ENCODE measurements around the gene TEC. TPM values are rescaled to one million over a fixed set of nuclear protein-coding genes. Genes with fewer than 3 reads are reported as not detected.

The TEC gene
- total and polyA plus RNA-seq, 10 donors, result 1.9 to 15.3 (median 7.2) TPM

GRCh38 chr4:48250343-48250742 lies 19.3 kb downstream of the TEC start:
- intact Hi-C loops (cut with DNase I; ENCODE audit: low total_unique reads), result no loop called here
- DNase-seq, result no peak
- no peaks in the 10 kb centered on the region for H3K27me3 ChIP-seq (replicated peaks in 1 of 7)

GRCh38 chr4:48249378-48249777 lies 20.3 kb downstream of the TEC start:
- 15 to 44% (median 23%) methylated on average over 1 of the region's 1 CpG for WGBS, 5 donors
- H3K4me1 ChIP-seq, result peaks cover 0 to 12% (median 3%) of the 10 kb centered on the region in 6 donors
- DNase-seq, result no peak

More at GRCh38 chr4:48250343-48250742, 19.3 kb downstream of the TEC start:
- WGBS, 5 donors, result 76 to 93% (median 84%) methylated on average over 4 of the region's 4 CpGs
- H3K4me3 ChIP-seq, result no peak overlapping the region
- no peak for TF ChIP-seq CTCF (IDR thresholded peaks at IDR 0.05 in 8 of 11, conservative IDR thresholded peaks at IDR 0.05 in 3 of 11)
- TF ChIP-seq POLR2A (IDR thresholded peaks at IDR 0.05), result no peak
- no peak for TF ChIP-seq POLR2AphosphoS5 (IDR thresholded peaks at IDR 0.05)
- H3K27ac ChIP-seq, result no peak overlapping the region
- H3K4me1 ChIP-seq, result peaks cover 0 to 12% (median 3%) of the 10 kb centered on the region in 6 donors
- no peaks in the 10 kb centered on the region for H3K36me3 ChIP-seq
- H3K9me3 ChIP-seq, result no peaks in the 10 kb centered on the region

GRCh38 chr4:48248559-48248953 lies 21.1 kb downstream of the TEC start:
- intact Hi-C loops (cut with DNase I; ENCODE audit: low total_unique reads), result no loop called here
- 74 to 95% (median 81%) methylated on average over 1 of the region's 1 CpG for WGBS, 5 donors
- Histone ChIP-seq H3K36me3 (no peaks in the 10 kb centered on the region), H3K27me3 (replicated peaks in 1 of 7) (no peaks in the 10 kb centered on the region), H3K4me1 (peaks cover 0 to 12% (median 3%) of the 10 kb centered on the region in 6 donors), H3K4me3 (no peak overlapping the region), H3K9me3 (no peaks in the 10 kb centered on the region), H3K27ac (no peak overlapping the region)
- DNase-seq, result no peak
- TF ChIP-seq CTCF (IDR thresholded peaks at IDR 0.05 in 8 of 11, conservative IDR thresholded peaks at IDR 0.05 in 3 of 11), result no peak
- no peak for TF ChIP-seq POLR2A (IDR thresholded peaks at IDR 0.05)
- TF ChIP-seq POLR2AphosphoS5 (IDR thresholded peaks at IDR 0.05), result no peak

More at GRCh38 chr4:48249378-48249777, 20.3 kb downstream of the TEC start:
- no peaks in the 10 kb centered on the region for H3K27me3 ChIP-seq (replicated peaks in 1 of 7)
- TF ChIP-seq POLR2AphosphoS5 (IDR thresholded peaks at IDR 0.05) (no peak), CTCF (IDR thresholded peaks at IDR 0.05 in 8 of 11, conservative IDR thresholded peaks at IDR 0.05 in 3 of 11) (no peak), POLR2A (IDR thresholded peaks at IDR 0.05) (no peak)
- H3K36me3 ChIP-seq, result no peaks in the 10 kb centered on the region
- intact Hi-C loops (cut with DNase I; ENCODE audit: low total_unique reads), result no loop called here
- no peak overlapping the region for H3K27ac ChIP-seq
- H3K4me3 ChIP-seq, result no peak overlapping the region
- H3K9me3 ChIP-seq, result no peaks in the 10 kb centered on the region

GRCh38 chr4:48247878-48248558 lies 21.6 kb downstream of the TEC start:
- Histone ChIP-seq H3K36me3 (no peaks in the 10 kb centered on the region), H3K4me1 (peaks cover 0 to 12% (median 3%) of the 10 kb centered on the region in 6 donors), H3K27ac (no peak overlapping the region), H3K4me3 (no peak overlapping the region), H3K27me3 (replicated peaks in 1 of 7) (no peaks in the 10 kb centered on the region), H3K9me3 (no peaks in the 10 kb centered on the region)
- no peak for DNase-seq
- no peak for TF ChIP-seq POLR2A (IDR thresholded peaks at IDR 0.05)
- intact Hi-C loops (cut with DNase I; ENCODE audit: low total_unique reads), result no loop called here
- WGBS, 5 donors, result 82 to 97% (median 88%) methylated on average over 5 of the region's 5 CpGs

All from spleen (tissue), 11 donors.